Measurements from ENCODE around the gene ZNF627. TPM values are rescaled to one million over a fixed set of nuclear protein-coding genes. Genes with fewer than 3 reads are reported as not detected.

ZNF627 gene
- total and polyA plus RNA-seq, 2 of the 8 experiments (the other 6 are each of a cell fraction or from before 2014, with no cell fraction given): 7.2 to 13.7 TPM

DNA sequence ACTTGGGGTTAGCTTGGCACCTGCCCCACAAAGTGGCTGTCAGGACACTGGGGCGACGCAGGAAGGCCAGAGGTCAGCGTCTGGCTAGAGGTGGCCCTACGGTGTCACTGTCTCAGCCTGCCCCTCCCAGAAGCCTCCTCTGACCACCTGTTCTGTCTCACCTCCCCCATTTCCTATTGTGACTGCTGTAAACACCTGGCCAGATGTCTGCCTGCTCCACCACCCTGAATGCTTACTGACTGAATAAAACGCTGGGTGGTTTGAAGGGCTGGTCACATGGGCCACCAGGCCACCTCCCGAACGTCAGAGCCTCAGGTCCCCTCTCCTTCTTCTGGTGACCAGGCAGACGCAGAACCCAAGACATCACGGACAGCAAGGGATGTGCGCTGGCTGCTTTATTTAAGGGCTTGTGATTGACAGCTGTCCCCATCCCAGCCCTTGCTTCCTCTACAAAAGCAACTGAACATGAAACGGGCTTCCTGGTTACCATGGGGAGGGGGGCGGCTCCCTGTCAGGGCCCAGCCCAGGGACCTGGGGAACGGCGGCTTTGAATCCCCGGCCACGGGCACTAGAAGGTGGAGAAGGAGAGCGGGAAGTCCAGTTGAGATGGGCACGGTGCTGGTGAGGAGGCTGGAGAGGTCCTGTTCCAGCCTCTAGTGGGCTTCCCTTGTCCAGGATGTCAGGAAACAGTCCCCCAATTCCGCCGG lies 44.5 kb upstream of the ZNF627 start:
- TF ChIP-seq ASH2L (IDR thresholded peaks at IDR 0.05; ENCODE audit: low read length) (no peak), POLR2A (IDR thresholded peaks at IDR 0.05; ENCODE audit: control extremely low read depth in 1 of 2, low read depth in 2 of 2, low read length in 2 of 2) (no peak)
- TF ChIP-seq, protein P1, sequence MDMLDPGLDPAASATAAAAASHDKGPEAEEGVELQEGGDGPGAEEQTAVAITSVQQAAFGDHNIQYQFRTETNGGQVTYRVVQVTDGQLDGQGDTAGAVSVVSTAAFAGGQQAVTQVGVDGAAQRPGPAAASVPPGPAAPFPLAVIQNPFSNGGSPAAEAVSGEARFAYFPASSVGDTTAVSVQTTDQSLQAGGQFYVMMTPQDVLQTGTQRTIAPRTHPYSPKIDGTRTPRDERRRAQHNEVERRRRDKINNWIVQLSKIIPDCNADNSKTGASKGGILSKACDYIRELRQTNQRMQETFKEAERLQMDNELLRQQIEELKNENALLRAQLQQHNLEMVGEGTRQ (IDR thresholded peaks at IDR 0.05; ENCODE audit: low read length): no peak

More for the DNA sequence above, 44.5 kb upstream of the ZNF627 start:
- Histone ChIP-seq H3K4me3 (ENCODE audit: extremely low read depth in 1 of 4, insufficient read depth in 2 of 4, low read depth in 3 of 4, low read length in 4 of 4) (no peak overlapping the region), H3K23me2 (ENCODE audit: low read depth, low read length) (0 out of 2 replicates have a peak, but pooled peaks cover under 1% of the 10 kb centered on the region), H2BK15ac (ENCODE audit: low read length) (no peak overlapping the region), H3K9ac (replicated peaks in 1 of 4; ENCODE audit: extremely low read depth in 1 of 4, low read depth in 3 of 4, low read length in 3 of 4) (no peak overlapping the region; a peak in 1 of 7 replicates), H3K4me1 (replicated peaks in 1 of 4; ENCODE audit: control insufficient read depth in 3 of 4, insufficient read depth in 4 of 4, low read length in 3 of 4) (peaks cover 0 to 5% (median 0%) of the 10 kb centered on the region in 4 experiments; a peak in 3 of 7 replicates), H3K79me1 (ENCODE audit: low read depth, low read length) (peaks cover 14% of the 10 kb centered on the region), H3K18ac (ENCODE audit: extremely low read depth, low read length) (no peak overlapping the region), H3K9me3 (ENCODE audit: insufficient read depth in 2 of 2, low read depth in 1 of 2, low read length in 1 of 2) (no peaks in the 10 kb centered on the region), H3K4ac (replicated peaks; ENCODE audit: insufficient read length, low read depth, low read length) (no peak overlapping the region), H2AFZ (ENCODE audit: low read length) (no peak overlapping the region), H4K91ac (replicated peaks; ENCODE audit: insufficient read length, low read length) (no peak overlapping the region), H3K56ac (replicated peaks; ENCODE audit: insufficient read length, low read depth, low read length) (no peak overlapping the region), H3K23ac (ENCODE audit: insufficient read length) (no peak overlapping the region), H4K20me1 (replicated peaks in 1 of 2; ENCODE audit: control insufficient read depth in 1 of 2, insufficient read depth in 2 of 2, low read length in 2 of 2) (peaks cover 2 to 24% of the 10 kb centered on the region in 2 experiments), H2BK120ac (replicated peaks; ENCODE audit: low read depth, low read length) (no peak overlapping the region), H2AK5ac (ENCODE audit: low read depth, low read length) (no peak overlapping the region), H3K27ac (ENCODE audit: low read depth, low read length) (no peak overlapping the region), H3K79me2 (ENCODE audit: control insufficient read depth in 1 of 2, insufficient read depth in 2 of 2, low read length in 2 of 2) (peaks cover under 1 to 24% of the 10 kb centered on the region in 2 experiments; a peak in 3 of 4 replicates), H3K36me3 (ENCODE audit: control insufficient read depth in 2 of 4, insufficient read depth in 4 of 4, low read length in 3 of 4) (peaks cover 0 to 21% (median 15%) of the 10 kb centered on the region in 4 experiments; a peak in 5 of 8 replicates), H4K5ac (ENCODE audit: insufficient read length, low read depth, low read length) (no peak overlapping the region), H4K8ac (ENCODE audit: extremely low read depth, insufficient read depth, low read length) (no peak overlapping the region), H2BK5ac (ENCODE audit: low read depth, low read length) (no peak overlapping the region), H3K4me2 (ENCODE audit: insufficient read depth in 1 of 2, low read depth in 2 of 2, low read length in 2 of 2) (no peak overlapping the region), H3K14ac (ENCODE audit: insufficient read length) (no peak overlapping the region), H3K27me3 (replicated peaks in 1 of 4; ENCODE audit: control insufficient read depth in 3 of 4, extremely low read depth in 1 of 4, insufficient read depth in 3 of 4, low read length in 3 of 4) (no peaks in the 10 kb centered on the region), H2BK20ac (ENCODE audit: low read length) (no peak overlapping the region), H2BK12ac (ENCODE audit: low read depth, low read length) (no peak overlapping the region)
- DNase-seq (ENCODE audit: low read depth in 1 of 2, low spot score in 2 of 2): no peak
- 84% methylated on average over 20 of the region's 20 CpGs; no CpG with 5 or more reads in 1 of the 2 experiments for WGBS, 2 experiments (ENCODE audit: extremely low coverage in 1 of 2, insufficient coverage in 1 of 2, insufficient read length in 1 of 2, insufficient replicate concordance in 2 of 2, low coverage in 1 of 2, low lambda C conversion rate in 2 of 2, missing lambda C conversion rate in 1 of 2)
- POLR2A ChIA-PET (ENCODE audit: partially characterized antibody): interaction anchor here (1.3 to 1.5 kb wide), 3 partner anchors 11 to 45 kb away, joined by 3 to 4 read pairs (median 4); no protein-coding TSS in a partner anchor
- CTCF ChIA-PET (ENCODE audit: partially characterized antibody): interaction anchor here (1.0 to 2.3 kb wide), 9 partner anchors 14 to 67 kb away, joined by 3 to 10 read pairs (median 6); partner anchors contain the start of gene CNN1
- FAIRE-seq: no peak
